H1 (cell line): ENCODE measurements around the gene ANKRD65. TPM values are rescaled to one million over a fixed set of nuclear protein-coding genes. Genes with fewer than 3 reads are reported as not detected.
A peak's percentile ranks its signal among the peaks of the same experiment; 100 is the strongest.
"Not testable (repeated sequence)": the region's sequence is repeated elsewhere in the genome, so short reads cannot be mapped to it uniquely, and the experiment has no call there.

Experiments
- CTCF ChIA-PET: fragments of 300-600 bp; sonication (Branson Sonifier 250); formaldehyde crosslinking; loops from one replicate; lab custom pipeline; 2021; ENCODE audit not compliant: partially characterized antibody; lab: Charles Lee
- POLR2A ChIA-PET: fragments of 300-600 bp; sonication (Branson Sonifier 250); formaldehyde crosslinking; loops from one replicate; lab custom pipeline; 2021; ENCODE audit warnings: inconsistent platforms; ENCODE audit not compliant: partially characterized antibody; lab: Charles Lee
- DNase-seq, 2 experiments: peaks; one replicate each; pipeline versions ENCODE4 v3.0.0 to v3.0.0-alpha.2; 2010 to 2022; ENCODE audit warnings: low spot score in 2 of 2, low read depth in 1 of 2, mixed read lengths in 1 of 2
- FAIRE-seq: peaks from 2 replicates; lab custom pipeline; 2011; peaks lifted over from hg19 to GRCh38; lab: Jason Lieb, UNC
- H2AFZ ChIP-seq: 2 replicates; pipeline ENCODE4 v1.8.1; 2012; ENCODE audit warnings: low read length, inconsistent platforms
- H2AK5ac ChIP-seq: 2 replicates; pipeline ENCODE4 v1.6.1; 2013; ENCODE audit warnings: low read depth, low read length
- H2BK120ac ChIP-seq: replicated peaks from 2 replicates; pipeline ENCODE3; 2013; ENCODE audit warnings: low read depth, low read length, inconsistent platforms
- H2BK12ac ChIP-seq: 2 replicates; pipeline ENCODE4 v1.6.1; 2013; ENCODE audit warnings: low read depth, low read length
- H2BK15ac ChIP-seq: 2 replicates; pipeline ENCODE4 v1.6.1; 2013; ENCODE audit warnings: low read length
- H2BK20ac ChIP-seq: 2 replicates; pipeline ENCODE4 v1.6.1; 2013; ENCODE audit warnings: low read length
- H2BK5ac ChIP-seq: 2 replicates; pipeline ENCODE4 v1.6.1; 2013; ENCODE audit warnings: low read depth, low read length
- H3K14ac ChIP-seq: 2 replicates; pipeline ENCODE4 v1.6.1; 2013; ENCODE audit warnings: inconsistent platforms; ENCODE audit not compliant: insufficient read length
- H3K18ac ChIP-seq: 2 replicates; pipeline ENCODE4 v1.6.1; 2013; ENCODE audit warnings: low read length; ENCODE audit errors: extremely low read depth
- H3K23ac ChIP-seq: 2 replicates; pipeline ENCODE4 v1.6.1; 2013; ENCODE audit warnings: inconsistent platforms; ENCODE audit not compliant: insufficient read length
- H3K23me2 ChIP-seq: 2 replicates; pipeline ENCODE4 v1.6.1; 2013; ENCODE audit warnings: low read depth, low read length
- H3K27ac ChIP-seq: 2 replicates; pipeline ENCODE4 v1.6.1; 2011; ENCODE audit warnings: low read depth, low read length, inconsistent platforms
- H3K27me3 ChIP-seq, 4 experiments: replicated peaks in 1 of 4; 1 replicate in 1 of 4; 2 replicates in 3 of 4; pipeline versions ENCODE4 v1.6.1 to v1.8.1; 2011 to 2013; ENCODE audit warnings: low read length in 3 of 4, mild to moderate bottlenecking in 3 of 4, inconsistent platforms in 2 of 4, mixed read lengths in 2 of 4, moderate library complexity in 1 of 4; ENCODE audit not compliant: control insufficient read depth in 3 of 4, insufficient read depth in 3 of 4; ENCODE audit errors: extremely low read depth in 1 of 4
- H3K36me3 ChIP-seq, 4 experiments: 2 replicates each; pipeline versions ENCODE4 v1.6.1 to v1.8.1; 2011 to 2013; ENCODE audit warnings: mild to moderate bottlenecking in 4 of 4, low read length in 3 of 4, moderate library complexity in 2 of 4, control low read depth in 1 of 4, inconsistent platforms in 1 of 4; ENCODE audit not compliant: insufficient read depth in 4 of 4, control insufficient read depth in 2 of 4
- H3K4ac ChIP-seq: replicated peaks from 2 replicates; pipeline ENCODE3; 2013; ENCODE audit warnings: low read length, low read depth, mixed read lengths, inconsistent platforms; ENCODE audit not compliant: insufficient read length
- H3K4me1 ChIP-seq, 4 experiments: replicated peaks in 1 of 4; 1 replicate in 1 of 4; 2 replicates in 3 of 4; pipeline versions ENCODE4 v1.6.1 to v1.8.1; 2011 to 2013; ENCODE audit warnings: low read length in 3 of 4, inconsistent platforms in 2 of 4, mixed read lengths in 1 of 4; ENCODE audit not compliant: insufficient read depth in 4 of 4, control insufficient read depth in 3 of 4
- H3K4me2 ChIP-seq, 2 experiments: 2 replicates each; pipeline versions ENCODE4 v1.6.1 to v1.8.1; 2011 to 2013; ENCODE audit warnings: low read depth in 2 of 2, low read length in 2 of 2, control low read depth in 1 of 2, inconsistent platforms in 1 of 2, mild to moderate bottlenecking in 1 of 2; ENCODE audit not compliant: insufficient read depth in 1 of 2
- H3K4me3 ChIP-seq, 4 experiments: fragments of 200-600, 300-600 bp in 1 of 4; sonication (generic), shearing (Covaris generic), sonication (Bioruptor Twin) in 1 of 4; 2 replicates each; pipeline versions ENCODE4 v1.5.1 to v1.8.1; 2011 to 2016; ENCODE audit warnings: low read length in 4 of 4, low read depth in 3 of 4, control low read depth in 2 of 4, inconsistent platforms in 2 of 4, mild to moderate bottlenecking in 2 of 4, mixed read lengths in 1 of 4, moderate library complexity in 1 of 4; ENCODE audit not compliant: insufficient read depth in 2 of 4; ENCODE audit errors: extremely low read depth in 1 of 4
- H3K56ac ChIP-seq: replicated peaks from 2 replicates; pipeline ENCODE3; 2013; ENCODE audit warnings: low read depth, mild to moderate bottlenecking, mixed read lengths, low read length, inconsistent platforms; ENCODE audit not compliant: insufficient read length
- H3K79me1 ChIP-seq: 2 replicates; pipeline ENCODE4 v1.6.1; 2013; ENCODE audit warnings: low read depth, low read length, control low read depth
- H3K79me2 ChIP-seq, 2 experiments: 2 replicates each; pipeline versions ENCODE4 v1.6.1 to v1.8.1; 2012 to 2013; ENCODE audit warnings: low read length in 2 of 2, mild to moderate bottlenecking in 2 of 2, inconsistent platforms in 1 of 2; ENCODE audit not compliant: insufficient read depth in 2 of 2, control insufficient read depth in 1 of 2
- H3K9ac ChIP-seq, 4 experiments: replicated peaks in 1 of 4; 1 replicate in 1 of 4; 2 replicates in 3 of 4; pipeline versions ENCODE4 v1.6.1 to v1.8.1; 2011 to 2013; ENCODE audit warnings: low read depth in 3 of 4, low read length in 3 of 4, control low read depth in 2 of 4, mild to moderate bottlenecking in 2 of 4, moderate library complexity in 2 of 4, inconsistent platforms in 1 of 4; ENCODE audit errors: extremely low read depth in 1 of 4
- H3K9me3 ChIP-seq, 2 experiments: 2 replicates each; pipeline versions ENCODE4 v1.6.1 to v1.8.1; 2012 to 2013; ENCODE audit warnings: mild to moderate bottlenecking in 2 of 2, moderate library complexity in 2 of 2, control low read depth in 1 of 2, inconsistent platforms in 1 of 2, low read depth in 1 of 2, low read length in 1 of 2, mixed read lengths in 1 of 2; ENCODE audit not compliant: insufficient read depth in 2 of 2
- H4K20me1 ChIP-seq, 2 experiments: replicated peaks in 1 of 2; 2 replicates each; pipeline versions ENCODE3 to v1.8.1; 2011 to 2013; ENCODE audit warnings: inconsistent platforms in 2 of 2, low read length in 2 of 2, mild to moderate bottlenecking in 1 of 2; ENCODE audit not compliant: insufficient read depth in 2 of 2, control insufficient read depth in 1 of 2
- H4K5ac ChIP-seq: 2 replicates; pipeline ENCODE4 v1.6.1; 2013; ENCODE audit warnings: low read length, low read depth, mixed read lengths, inconsistent platforms; ENCODE audit not compliant: insufficient read length
- H4K8ac ChIP-seq: 2 replicates; pipeline ENCODE4 v1.8.0; 2013; ENCODE audit warnings: mild to moderate bottlenecking, moderate library complexity, low read length, inconsistent platforms; ENCODE audit not compliant: insufficient read depth; ENCODE audit errors: extremely low read depth
- H4K91ac ChIP-seq: replicated peaks from 2 replicates; pipeline ENCODE3; 2013; ENCODE audit warnings: low read length, mixed read lengths, inconsistent platforms; ENCODE audit not compliant: insufficient read length
- BACH1 ChIP-seq: IDR thresholded peaks from 2 replicates; pipeline ENCODE4 v1.6.1; 2012; ENCODE audit warnings: low read length, improper control_type of control experiment
- CBX8 ChIP-seq: fragments of 300-800, 300-1000 bp; sonication (generic); IDR thresholded peaks from 2 replicates; pipeline ENCODE4 v1.7.1; 2016; ENCODE audit warnings: low read depth, low read length, borderline replicate concordance
- CEBPB ChIP-seq: IDR thresholded peaks from 2 replicates; pipeline ENCODE4 v1.6.1; 2012; ENCODE audit warnings: low read depth, low read length
- FOSL1 ChIP-seq: IDR thresholded peaks from 2 replicates; pipeline ENCODE4 v1.6.1; 2011; ENCODE audit warnings: mild to moderate bottlenecking, low read depth, low read length, moderate library complexity; ENCODE audit not compliant: insufficient read depth
- JUND ChIP-seq: IDR thresholded peaks from 2 replicates; pipeline ENCODE4 v1.6.1; 2011; ENCODE audit warnings: mild to moderate bottlenecking, improper control_type of control experiment, low read length
- SP2 ChIP-seq: IDR thresholded peaks from 2 replicates; pipeline ENCODE4 v1.6.1; 2012; ENCODE audit warnings: mild to moderate bottlenecking, low read length, inconsistent platforms
- TEAD4 ChIP-seq: IDR thresholded peaks from 2 replicates; pipeline ENCODE4 v1.6.1; 2012; ENCODE audit warnings: low read depth, low read length, inconsistent platforms, mixed read lengths
- WGBS, 2 experiments: shearing (Covaris generic) in 1 of 2; methylation state at CpG; one replicate each; pipeline versions ENCODE4 v1.1.6 to v1.1.7; 2013 to 2015; ENCODE audit warnings: low lambda C conversion rate in 2 of 2, mixed read lengths in 2 of 2, inconsistent platforms in 1 of 2, low coverage in 1 of 2, missing lambda C conversion rate in 1 of 2; ENCODE audit not compliant: insufficient replicate concordance in 2 of 2, insufficient coverage in 1 of 2, insufficient read length in 1 of 2; ENCODE audit errors: extremely low coverage in 1 of 2, missing lambda C conversion rate in 1 of 2; 5-methylcytosine and 5-hydroxymethylcytosine counted together
- polyA plus RNA-seq, 7 experiments: library from polyadenylated mRNA; depleted of rRNA in 3 of 7; stranded (reverse) in 5 of 7; unstranded in 2 of 7; fragments of >200 nt in 5 of 7; fragments of 200-250 nt in 2 of 7; gene quantifications; 1 replicate in 5 of 7; 2 replicates in 1 of 7; 4 replicates in 1 of 7; pipeline versions ENCODE4 v1.2.1 to v1.2.3, GENCODE V29; 2011 to 2013; ENCODE audit warnings: missing spikeins in 2 of 7, mixed read lengths in 2 of 7
- total RNA-seq: library from RNA; stranded (reverse); fragmentation: NEBNext Ultra II Directional; extraction: Animal tissue kit (Norgen Biotek cat#: 25700); gene quantifications from 2 replicates; pipeline ENCODE4 v1.2.1, GENCODE V29; 2021
- TF ChIP-seq, protein P1 (sequence below): IDR thresholded peaks from 2 replicates; pipeline ENCODE4 v1.6.1; 2012; ENCODE audit warnings: inconsistent platforms

ANKRD65 gene
- total and polyA plus RNA-seq, 2 of the 8 experiments (the other 6 are each of a cell fraction or from before 2014, with no cell fraction given) = 1.8 to 2.0 TPM

GRCh38 chr1:1415751-1416150 lies 5.3 kb downstream of the ANKRD65 start (continued):
- TF ChIP-seq CBX8 (no peak), FOSL1 (no peak), SP2 (no peak), CEBPB (no peak), JUND (no peak), TEAD4 (no peak), BACH1 (no peak)
- TF ChIP-seq, protein P1, sequence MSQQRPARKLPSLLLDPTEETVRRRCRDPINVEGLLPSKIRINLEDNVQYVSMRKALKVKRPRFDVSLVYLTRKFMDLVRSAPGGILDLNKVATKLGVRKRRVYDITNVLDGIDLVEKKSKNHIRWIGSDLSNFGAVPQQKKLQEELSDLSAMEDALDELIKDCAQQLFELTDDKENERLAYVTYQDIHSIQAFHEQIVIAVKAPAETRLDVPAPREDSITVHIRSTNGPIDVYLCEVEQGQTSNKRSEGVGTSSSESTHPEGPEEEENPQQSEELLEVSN = no peak

GRCh38 chr1:1412311-1412902 lies 8.7 kb downstream of the ANKRD65 start:
- not testable (repeated sequence) for H3K79me1 ChIP-seq, H3K4me2 ChIP-seq, H4K91ac ChIP-seq, H3K27me3 ChIP-seq, H4K8ac ChIP-seq, H2BK120ac ChIP-seq, H3K56ac ChIP-seq, H3K18ac ChIP-seq, DNase-seq, H3K9ac ChIP-seq, H4K20me1 ChIP-seq, H4K5ac ChIP-seq, H3K4me3 ChIP-seq, H3K9me3 ChIP-seq, H3K4ac ChIP-seq, H2BK15ac ChIP-seq, H2AFZ ChIP-seq, H3K23ac ChIP-seq, FAIRE-seq, H2BK20ac ChIP-seq, H3K23me2 ChIP-seq, H3K14ac ChIP-seq, H3K27ac ChIP-seq
- WGBS, 2 experiments = 96% methylated on average over 11 of the region's 11 CpGs; no CpG with 5 or more reads in 1 of the 2 experiments
- H3K4me1 ChIP-seq = peaks cover 5 to 20% (median 12%) of the 10 kb centered on the region in 4 experiments
- 0 out of 2 replicates have a peak overlapping the region, but pooled peaks have one; percentile 18 for H2BK5ac ChIP-seq
- 0 out of 2 replicates have a peak overlapping the region, but pooled peaks have one; percentile 39 for H2AK5ac ChIP-seq
- peaks cover 0 to 19% (median 1%) of the 10 kb centered on the region in 4 experiments; a peak in 2 of 8 replicates for H3K36me3 ChIP-seq
- POLR2A ChIA-PET = interaction anchor here (1.1 to 4.8 kb wide), 7 partner anchors 10 to 38 kb away, joined by 4 to 27 read pairs (median 10); partner anchors contain the start of genes AURKAIP1 and CCNL2
- 0 out of 2 replicates have a peak overlapping the region, but pooled peaks have one; percentile 39 for H2BK12ac ChIP-seq
- CTCF ChIA-PET = interaction anchor here (0.9 to 5.1 kb wide), 5 partner anchors 11 to 93 kb away, joined by 3 to 32 read pairs (median 6); no protein-coding TSS in a partner anchor
- H3K79me2 ChIP-seq = peaks cover 10 to 17% of the 10 kb centered on the region in 2 experiments
